HEK293T (cell line): ENCODE data around the gene RAD51.

Experiments used
- CTCF ChIA-PET: fragments of 350-600 bp; formaldehyde crosslinking; extraction: SDS; loops from one replicate; lab custom pipeline; 2021; ENCODE audit warnings: antibody characterized with exemption, inconsistent platforms; lab: Yijun Ruan, JAX
- POLR2A ChIA-PET: fragments of 350-600 bp; formaldehyde crosslinking; extraction: SDS; loops from one replicate; lab custom pipeline; 2020; ENCODE audit warnings: antibody characterized with exemption, inconsistent platforms; lab: Yijun Ruan, JAX
- DNase-seq: peaks from one replicate; pipeline ENCODE4 v3.0.0; 2012; ENCODE audit warnings: mixed read lengths; ENCODE audit errors: extremely low spot score
- ARNT ChIP-seq: fragments of 450-650 bp; IDR thresholded peaks from 2 replicates; pipeline ENCODE4 v1.6.1; 2017; ENCODE audit warnings: mild to moderate bottlenecking
- BHLHE40 ChIP-seq: fragments of 450-650 bp; IDR thresholded peaks from 2 replicates; pipeline ENCODE4 v1.6.1; 2016; ENCODE audit warnings: mild to moderate bottlenecking, moderate library complexity, borderline replicate concordance
- CTBP1 ChIP-seq: fragments of 450-650 bp; IDR thresholded peaks from 2 replicates; pipeline ENCODE4 v1.6.1; 2016; ENCODE audit warnings: borderline replicate concordance
- ELF4 ChIP-seq: fragments of 450-650 bp; IDR thresholded peaks from 2 replicates; pipeline ENCODE4 v1.6.1; 2017; ENCODE audit warnings: antibody characterized with exemption
- FOXA1 ChIP-seq: fragments of 450-650 bp; IDR thresholded peaks from 2 replicates; pipeline ENCODE4 v1.6.1; 2016; ENCODE audit warnings: mild to moderate bottlenecking
- FOXK2 ChIP-seq: fragments of 450-650 bp; IDR thresholded peaks from 2 replicates; pipeline ENCODE4 v1.6.1; 2016; ENCODE audit warnings: mild to moderate bottlenecking
- FOXM1 ChIP-seq: fragments of 450-650 bp; IDR thresholded peaks from 2 replicates; pipeline ENCODE4 v1.6.1; 2017; ENCODE audit warnings: mild to moderate bottlenecking, borderline replicate concordance
- HDGF ChIP-seq: fragments of 450-650 bp; IDR thresholded peaks from 2 replicates; pipeline ENCODE4 v1.6.1; 2017; ENCODE audit warnings: antibody characterized with exemption, borderline replicate concordance
- L3MBTL2 ChIP-seq: fragments of 450-650 bp; conservative IDR thresholded peaks from 2 replicates; pipeline ENCODE4 v1.6.1; 2016; ENCODE audit warnings: mild to moderate bottlenecking
- LEF1 ChIP-seq: fragments of 450-650 bp; IDR thresholded peaks from 2 replicates; pipeline ENCODE4 v1.6.1; 2017; ENCODE audit warnings: mild to moderate bottlenecking, borderline replicate concordance
- NFRKB ChIP-seq: fragments of 450-650 bp; IDR thresholded peaks from 2 replicates; pipeline ENCODE4 v1.6.1; 2016; ENCODE audit warnings: mild to moderate bottlenecking, moderate library complexity
- SP1 ChIP-seq: fragments of 450-650 bp; IDR thresholded peaks from 2 replicates; pipeline ENCODE4 v1.6.1; 2017
- SUZ12 ChIP-seq: fragments of 450-650 bp; IDR thresholded peaks from 2 replicates; pipeline ENCODE4 v1.6.1; 2016; ENCODE audit warnings: mild to moderate bottlenecking
- TARDBP ChIP-seq: fragments of 450-650 bp; IDR thresholded peaks from 2 replicates; pipeline ENCODE4 v1.6.1; 2016
- ZNF384 ChIP-seq: fragments of 450-650 bp; IDR thresholded peaks from 2 replicates; pipeline ENCODE4 v1.6.1; 2016
- TF ChIP-seq, protein P1 (sequence below): fragments of 450-650 bp; IDR thresholded peaks from 2 replicates; pipeline ENCODE4 v1.6.1; 2016

Gene RAD51

DNA sequence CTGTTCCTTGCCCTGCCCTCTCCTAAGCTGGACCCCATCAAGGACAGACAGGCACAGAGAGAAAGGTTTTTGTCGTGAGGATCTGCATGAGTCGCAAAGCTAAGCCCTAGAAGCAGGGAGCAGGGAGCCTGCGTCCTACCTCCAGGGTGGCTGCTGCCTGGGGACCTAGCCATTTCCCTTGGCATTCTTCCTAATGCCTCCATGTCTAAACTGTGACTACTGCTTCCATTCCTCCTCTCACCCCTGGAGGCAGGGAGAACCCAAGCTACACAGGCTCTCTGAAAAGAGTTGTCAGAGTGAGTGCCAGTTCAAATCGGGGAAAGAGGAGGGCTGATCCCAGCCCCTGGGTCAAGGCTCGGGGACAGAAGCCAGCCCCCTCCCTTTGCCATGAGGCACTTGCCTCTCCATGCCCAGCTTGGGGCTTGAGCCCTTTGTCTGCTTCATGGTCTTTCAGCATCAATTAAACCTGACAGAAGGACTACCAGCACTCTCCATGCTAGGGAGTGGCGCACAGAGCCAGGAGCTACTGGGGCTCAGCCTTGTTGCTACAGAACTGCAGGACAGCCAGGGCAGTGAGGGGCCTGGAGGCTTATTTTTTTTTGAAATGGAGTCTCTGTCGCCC, 71.3 kb downstream of the RAD51 start:
- TF ChIP-seq CTBP1 (no peak), FOXA1 (no peak)
- POLR2A ChIA-PET = interaction anchor here (1.1 to 1.3 kb wide), 2 partner anchors 10 to 107 kb away, joined by 3 to 4 read pairs; no protein-coding TSS in a partner anchor
- DNase-seq = no peak
- CTCF ChIA-PET = interaction anchor here (0.7 kb wide), 1 partner anchor 21 kb away, joined by 3 read pairs; no protein-coding TSS in a partner anchor

DNA sequence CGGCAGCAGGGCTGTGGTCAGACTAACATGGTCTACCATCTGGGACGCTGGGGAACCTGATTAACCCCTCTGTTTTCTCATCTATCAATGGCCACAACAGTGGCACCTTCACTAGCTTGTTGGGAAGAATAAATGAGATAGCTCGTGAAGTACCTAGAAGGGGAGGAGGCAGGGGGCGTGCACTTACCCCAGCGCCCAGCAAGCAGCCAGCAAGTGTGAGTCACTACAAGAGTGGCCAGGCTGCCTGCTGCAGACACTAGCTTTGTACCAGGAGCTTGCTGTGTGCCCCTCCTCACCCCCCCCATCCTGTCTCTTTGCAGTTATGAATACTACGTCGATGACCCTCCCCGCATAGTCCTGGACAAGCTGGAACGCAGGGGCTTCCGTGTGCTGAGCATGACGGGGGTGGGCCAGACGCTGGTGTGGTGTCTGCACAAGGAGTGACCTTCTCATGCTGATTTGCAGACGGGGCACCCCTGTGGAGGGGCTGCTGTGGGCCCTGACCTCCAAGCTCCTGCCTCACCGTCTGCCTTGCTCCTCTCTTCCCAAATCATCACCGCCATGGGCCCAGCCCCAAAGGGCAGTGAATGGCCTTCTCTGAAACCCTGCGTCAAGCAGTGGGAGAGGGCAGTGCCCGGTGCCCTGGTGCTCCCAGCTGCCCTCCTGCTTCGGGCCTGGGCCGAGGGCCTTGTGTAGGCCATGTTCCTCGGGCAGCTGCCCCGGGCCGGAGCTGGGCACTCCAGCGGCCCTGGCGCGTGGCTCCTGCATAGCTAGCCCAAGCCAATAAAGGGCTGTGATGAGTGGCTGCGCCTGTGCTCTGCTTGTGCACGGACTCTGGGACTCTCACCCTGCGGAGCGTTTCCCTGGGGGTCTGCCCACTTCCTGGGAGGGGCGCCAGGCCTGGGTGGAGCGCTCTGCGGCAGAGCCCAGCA, 72.2 kb downstream of the RAD51 start:
- CTCF ChIA-PET = interaction anchor here (0.7 kb wide), 1 partner anchor 22 kb away, joined by 3 read pairs; no protein-coding TSS in a partner anchor
- DNase-seq = no peak
- POLR2A ChIA-PET = no interaction called here
- no peak for TF ChIP-seq NFRKB
- no peak for TF ChIP-seq FOXK2
- no peak for TF ChIP-seq BHLHE40
- no peak for TF ChIP-seq LEF1
- no peak for TF ChIP-seq HDGF
- no peak for TF ChIP-seq CTBP1
- TF ChIP-seq ELF4 = no peak
- no peak for TF ChIP-seq FOXM1
- no peak for TF ChIP-seq FOXA1
- TF ChIP-seq SUZ12 = no peak
- TF ChIP-seq L3MBTL2 = no peak
- TF ChIP-seq, protein P1, sequence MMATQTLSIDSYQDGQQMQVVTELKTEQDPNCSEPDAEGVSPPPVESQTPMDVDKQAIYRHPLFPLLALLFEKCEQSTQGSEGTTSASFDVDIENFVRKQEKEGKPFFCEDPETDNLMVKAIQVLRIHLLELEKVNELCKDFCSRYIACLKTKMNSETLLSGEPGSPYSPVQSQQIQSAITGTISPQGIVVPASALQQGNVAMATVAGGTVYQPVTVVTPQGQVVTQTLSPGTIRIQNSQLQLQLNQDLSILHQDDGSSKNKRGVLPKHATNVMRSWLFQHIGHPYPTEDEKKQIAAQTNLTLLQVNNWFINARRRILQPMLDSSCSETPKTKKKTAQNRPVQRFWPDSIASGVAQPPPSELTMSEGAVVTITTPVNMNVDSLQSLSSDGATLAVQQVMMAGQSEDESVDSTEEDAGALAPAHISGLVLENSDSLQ = no peak
- no peak for TF ChIP-seq ZNF384
- no peak for TF ChIP-seq SP1
- no peak for TF ChIP-seq ARNT
- TF ChIP-seq TARDBP = no peak

DNA sequence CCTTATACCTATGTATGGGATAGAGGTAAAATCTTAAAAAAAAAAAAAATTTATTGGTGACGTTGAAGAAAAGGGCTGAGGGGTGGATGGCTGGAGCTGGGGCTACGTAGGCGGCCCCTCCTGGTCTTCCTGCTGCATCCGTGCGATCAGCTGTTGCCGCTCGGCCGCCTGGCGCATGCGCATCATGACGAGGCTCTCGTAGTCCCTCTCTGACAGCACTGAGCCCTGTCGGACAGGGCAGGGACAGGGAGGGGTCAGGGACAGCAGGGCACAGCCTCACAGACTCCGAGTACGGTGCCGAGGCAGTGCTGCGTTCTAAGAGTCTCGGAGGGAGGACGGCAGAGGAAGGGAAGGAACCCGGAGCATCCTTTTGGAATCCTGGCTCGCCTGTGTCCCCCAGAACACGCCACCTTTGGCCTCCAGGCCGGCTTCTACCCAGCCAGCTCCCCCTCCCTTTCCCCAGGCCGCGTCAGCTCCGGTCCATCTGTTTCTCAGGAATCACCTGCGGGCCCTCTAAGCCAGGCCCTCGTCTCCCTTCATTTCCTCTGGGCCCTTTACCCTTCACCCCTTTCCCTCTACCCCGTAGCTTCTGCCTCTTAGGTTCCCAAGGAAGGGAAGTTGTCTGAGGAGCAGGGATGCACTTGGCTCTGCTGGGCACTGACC, 73.0 kb downstream of the RAD51 start:
- ChIA-PET POLR2A (no interaction called here), CTCF (no interaction called here)
- no peak for TF ChIP-seq FOXA1
- TF ChIP-seq FOXK2 = no peak
- TF ChIP-seq FOXM1 = no peak
- no peak for TF ChIP-seq TARDBP
- TF ChIP-seq LEF1 = no peak
- TF ChIP-seq ELF4 = no peak
- TF ChIP-seq NFRKB = no peak
- TF ChIP-seq SUZ12 = no peak
- no peak for TF ChIP-seq SP1
- no peak for TF ChIP-seq ARNT
- no peak for TF ChIP-seq ZNF384
- no peak for TF ChIP-seq CTBP1
- TF ChIP-seq L3MBTL2 = no peak
- TF ChIP-seq, protein P1 = no peak
- no peak for DNase-seq

DNA sequence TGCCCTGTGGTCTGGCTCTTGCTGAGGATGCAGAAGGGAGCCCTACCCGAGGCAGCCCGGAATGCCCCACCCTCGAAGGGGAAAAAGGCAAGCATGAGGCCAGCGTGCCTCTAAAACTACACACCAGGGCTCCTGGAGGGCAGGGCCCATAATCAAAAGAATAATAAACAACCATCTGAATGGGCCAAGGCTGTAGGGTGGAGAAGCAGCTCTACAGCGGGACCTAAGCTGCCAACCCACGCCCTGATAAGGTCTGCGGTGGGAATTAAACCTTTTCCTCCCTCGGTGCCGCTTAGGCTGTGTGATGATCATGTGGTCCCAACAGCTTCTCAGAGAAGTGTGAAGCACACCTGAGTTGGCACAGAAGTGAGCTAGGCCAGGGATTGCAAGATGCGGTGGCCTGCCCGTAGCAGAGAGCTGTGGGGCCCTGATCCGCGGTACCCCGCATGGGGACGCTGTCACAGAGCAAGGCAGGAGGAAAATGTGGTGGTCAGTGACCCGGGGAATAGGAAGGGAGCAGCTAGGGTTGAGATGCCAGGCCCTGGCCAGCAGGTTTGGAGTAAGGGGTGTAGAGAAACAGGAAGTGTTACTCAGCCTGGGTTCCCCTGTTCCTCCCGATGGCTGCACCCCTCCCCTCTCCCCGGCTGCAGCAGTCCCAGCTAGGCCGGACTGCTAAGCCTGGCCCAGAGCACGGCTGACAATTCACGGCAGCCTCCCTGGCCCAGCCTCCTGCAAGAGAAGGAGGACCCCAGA, 73.7 kb downstream of the RAD51 start:
- DNase-seq = no peak
- no peak for TF ChIP-seq CTBP1
- TF ChIP-seq SUZ12 = no peak
- TF ChIP-seq, protein P1 = no peak
- no peak for TF ChIP-seq ZNF384
- ChIA-PET POLR2A (interaction anchor here (0.9 kb wide), 1 partner anchor 9 kb away, joined by 3 read pairs; no protein-coding TSS in a partner anchor), CTCF (interaction anchor here (1.2 kb wide), 1 partner anchor 14 kb away, joined by 3 read pairs; no protein-coding TSS in a partner anchor)

DNA sequence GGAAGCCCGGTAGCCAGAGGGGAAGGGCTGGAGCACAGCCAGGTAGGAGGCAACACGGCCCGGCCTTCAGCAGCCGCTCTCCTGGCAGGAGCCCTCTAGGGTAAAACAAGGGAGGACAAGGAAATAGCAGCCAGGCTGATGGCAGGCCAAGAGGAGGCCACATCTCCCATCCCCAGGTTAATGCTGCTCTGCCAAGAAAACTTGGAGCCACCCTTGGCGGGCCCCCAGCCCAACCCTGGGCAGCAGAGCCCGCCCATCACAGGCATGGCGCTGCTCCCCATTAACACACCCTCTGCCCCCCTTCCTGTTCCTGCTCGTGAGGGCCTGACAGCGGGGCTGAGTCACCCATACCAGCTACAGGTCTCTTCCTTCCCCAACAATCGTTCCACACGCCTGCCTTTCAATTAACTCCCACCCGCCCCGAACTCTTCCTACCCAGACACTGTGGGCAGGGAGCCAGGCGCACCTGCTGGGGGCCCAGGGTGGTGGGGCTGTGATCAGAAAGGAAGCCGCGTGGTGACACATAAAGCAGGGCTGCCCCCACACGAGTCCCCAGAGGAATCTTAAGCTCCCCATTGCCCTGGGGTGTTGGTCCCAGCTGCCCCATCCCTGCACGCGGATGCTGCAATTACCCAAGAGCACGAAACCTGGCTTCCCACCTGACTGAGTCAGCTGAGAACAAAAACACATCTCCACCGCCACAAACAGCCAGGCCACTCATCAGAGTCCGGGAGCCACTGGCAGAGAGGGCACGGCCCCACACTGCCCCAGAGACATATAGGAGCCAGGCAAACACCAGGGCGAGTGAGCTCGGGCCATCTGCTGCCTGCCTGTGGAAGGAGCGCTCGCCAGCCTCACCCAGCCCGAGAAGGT, 74.5 kb downstream of the RAD51 start, which contains the start of gene C15orf62:
C15orf62 (plus strand) TSS at position 707 of the 873 bp plus-strand sequence. CDS start 516 bp downstream, outside the sequence.
- POLR2A ChIA-PET = interaction anchor here (0.9 kb wide), 1 partner anchor 8 kb away, joined by 3 read pairs; no protein-coding TSS in a partner anchor
- TF ChIP-seq HDGF (no peak), ZNF384 (no peak), LEF1 (no peak), FOXA1 (no peak), ARNT (no peak), FOXM1 (no peak), L3MBTL2 (no peak), ELF4 (no peak), TARDBP (no peak), CTBP1 (no peak), BHLHE40 (no peak), NFRKB (no peak)
- CTCF ChIA-PET = interaction anchor here (1.2 kb wide), 1 partner anchor 13 kb away, joined by 3 read pairs; no protein-coding TSS in a partner anchor
- DNase-seq = no peak
